KMS-11 (cell line): Measurements from ENCODE around the gene NAT10.

Source experiments
- H2AFZ ChIP-seq: fragments of 200-600 bp; sonication (generic); 2 replicates; pipeline ENCODE4 v1.6.1; 2016; ENCODE audit warnings: antibody characterized with exemption, mixed run types, low read depth
- H3K27ac ChIP-seq: fragments of 200-600 bp; sonication (generic); 2 replicates; pipeline ENCODE4 v1.6.1; 2016; ENCODE audit warnings: mild to moderate bottlenecking, mixed run types
- H3K27me3 ChIP-seq: fragments of 200-600 bp; sonication (generic); 2 replicates; pipeline ENCODE4 v1.6.1; 2017; ENCODE audit warnings: mild to moderate bottlenecking, low read depth, mixed run types, moderate library complexity; ENCODE audit not compliant: insufficient read depth
- H3K36me3 ChIP-seq: fragments of 200-600 bp; sonication (generic); 2 replicates; pipeline ENCODE4 v1.6.1; 2017; ENCODE audit warnings: mild to moderate bottlenecking, mixed run types; ENCODE audit not compliant: insufficient read depth
- H3K4me1 ChIP-seq: fragments of 200-600 bp; sonication (generic); 2 replicates; pipeline ENCODE4 v1.6.1; 2016; ENCODE audit warnings: mild to moderate bottlenecking, low read depth, mixed run types; ENCODE audit not compliant: poor library complexity, severe bottlenecking
- H3K4me2 ChIP-seq: fragments of 200-600 bp; sonication (generic); 2 replicates; pipeline ENCODE4 v1.7.0; 2016; ENCODE audit warnings: mild to moderate bottlenecking, mixed run types
- H3K4me3 ChIP-seq: fragments of 200-600 bp; sonication (generic); IDR thresholded peaks from 2 replicates; pipeline ENCODE4 v1.6.1; 2017; ENCODE audit warnings: low read depth, low read length, mixed read lengths; ENCODE audit not compliant: insufficient read depth
- H3K79me2 ChIP-seq: fragments of 200-600 bp; sonication (generic); 2 replicates; pipeline ENCODE4 v1.6.1; 2016; ENCODE audit warnings: low read depth, mixed run types; ENCODE audit not compliant: insufficient read depth
- H3K9ac ChIP-seq: fragments of 200-600 bp; sonication (generic); 2 replicates; pipeline ENCODE4 v1.6.1; 2016; ENCODE audit warnings: mild to moderate bottlenecking, mixed run types
- H4K20me1 ChIP-seq: fragments of 200-600 bp; sonication (generic); 2 replicates; pipeline ENCODE4 v1.6.1; 2016; ENCODE audit warnings: mild to moderate bottlenecking, mixed run types; ENCODE audit not compliant: insufficient read depth
- TF ChIP-seq, protein P1 (sequence below): fragments of 200-600 bp; sonication (generic); conservative IDR thresholded peaks from 2 replicates; pipeline ENCODE4 v1.6.1; 2017; ENCODE audit warnings: low read depth, mild to moderate bottlenecking, antibody characterized with exemption, low read length, moderate library complexity, mixed read lengths

NAT10 gene

GRCh38 chr11:34114014-34114413 is 8.6 kb downstream of the NAT10 start:
- peaks cover 36% of the 10 kb centered on the region for H3K36me3 ChIP-seq
- no peaks in the 10 kb centered on the region; the same call in 1 of the 2 replicates for H3K79me2 ChIP-seq
- H3K9ac ChIP-seq: no peak overlapping the region
- TF ChIP-seq, protein P1, sequence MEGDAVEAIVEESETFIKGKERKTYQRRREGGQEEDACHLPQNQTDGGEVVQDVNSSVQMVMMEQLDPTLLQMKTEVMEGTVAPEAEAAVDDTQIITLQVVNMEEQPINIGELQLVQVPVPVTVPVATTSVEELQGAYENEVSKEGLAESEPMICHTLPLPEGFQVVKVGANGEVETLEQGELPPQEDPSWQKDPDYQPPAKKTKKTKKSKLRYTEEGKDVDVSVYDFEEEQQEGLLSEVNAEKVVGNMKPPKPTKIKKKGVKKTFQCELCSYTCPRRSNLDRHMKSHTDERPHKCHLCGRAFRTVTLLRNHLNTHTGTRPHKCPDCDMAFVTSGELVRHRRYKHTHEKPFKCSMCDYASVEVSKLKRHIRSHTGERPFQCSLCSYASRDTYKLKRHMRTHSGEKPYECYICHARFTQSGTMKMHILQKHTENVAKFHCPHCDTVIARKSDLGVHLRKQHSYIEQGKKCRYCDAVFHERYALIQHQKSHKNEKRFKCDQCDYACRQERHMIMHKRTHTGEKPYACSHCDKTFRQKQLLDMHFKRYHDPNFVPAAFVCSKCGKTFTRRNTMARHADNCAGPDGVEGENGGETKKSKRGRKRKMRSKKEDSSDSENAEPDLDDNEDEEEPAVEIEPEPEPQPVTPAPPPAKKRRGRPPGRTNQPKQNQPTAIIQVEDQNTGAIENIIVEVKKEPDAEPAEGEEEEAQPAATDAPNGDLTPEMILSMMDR: no peak
- H3K4me1 ChIP-seq: no peaks in the 10 kb centered on the region
- H2AFZ ChIP-seq: no peak overlapping the region
- no peak overlapping the region for H3K4me2 ChIP-seq
- H4K20me1 ChIP-seq: no peaks in the 10 kb centered on the region
- no peaks in the 10 kb centered on the region for H3K27me3 ChIP-seq
- no peak overlapping the region for H3K4me3 ChIP-seq
- H3K27ac ChIP-seq: no peak overlapping the region

- no peak overlapping the region for H3K4me2 ChIP-seq
- no peaks in the 10 kb centered on the region for H4K20me1 ChIP-seq
- no peaks in the 10 kb centered on the region for H3K4me1 ChIP-seq
- TF ChIP-seq, protein P1: no peak
- no peaks in the 10 kb centered on the region for H3K27me3 ChIP-seq
- H2AFZ ChIP-seq: no peak overlapping the region
- no peak overlapping the region for H3K9ac ChIP-seq
- H3K4me3 ChIP-seq: no peak overlapping the region
- no peak overlapping the region for H3K27ac ChIP-seq
- H3K79me2 ChIP-seq: no peaks in the 10 kb centered on the region; the same call in 1 of the 2 replicates
- H3K36me3 ChIP-seq: peaks cover 36% of the 10 kb centered on the region
Observed at GRCh38 chr11:34114471-34114870, 9.0 kb downstream of the NAT10 start.

DNA sequence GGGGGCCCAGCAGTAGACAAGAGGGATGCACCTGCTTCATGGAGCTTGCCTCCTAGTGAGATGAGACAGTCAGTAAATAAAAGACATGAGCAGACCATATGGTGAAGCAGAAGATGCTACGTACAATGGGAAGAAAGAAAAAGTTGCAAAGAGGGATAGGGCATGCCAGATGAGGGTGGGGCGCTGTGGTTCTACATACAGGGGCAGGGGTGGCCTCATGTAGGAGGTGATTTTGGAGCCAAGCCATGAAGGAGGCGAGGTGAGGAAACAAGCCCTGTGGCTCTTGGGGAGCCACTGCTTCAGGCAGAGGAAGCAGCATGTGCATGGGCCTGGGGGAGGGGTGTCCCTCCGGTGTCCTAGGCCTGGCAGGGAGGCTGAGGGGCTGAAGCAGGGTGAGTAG is 15.2 kb downstream of the NAT10 start:
- H2AFZ ChIP-seq: no peak overlapping the region
- H3K4me1 ChIP-seq: no peaks in the 10 kb centered on the region
- H4K20me1 ChIP-seq: no peaks in the 10 kb centered on the region
- H3K4me3 ChIP-seq: no peak overlapping the region
- peaks cover 15% of the 10 kb centered on the region for H3K36me3 ChIP-seq
- H3K9ac ChIP-seq: no peak overlapping the region
- no peak overlapping the region for H3K4me2 ChIP-seq
- H3K79me2 ChIP-seq: no peaks in the 10 kb centered on the region
- H3K27ac ChIP-seq: no peak overlapping the region
- H3K27me3 ChIP-seq: no peaks in the 10 kb centered on the region
- TF ChIP-seq, protein P1: no peak

DNA sequence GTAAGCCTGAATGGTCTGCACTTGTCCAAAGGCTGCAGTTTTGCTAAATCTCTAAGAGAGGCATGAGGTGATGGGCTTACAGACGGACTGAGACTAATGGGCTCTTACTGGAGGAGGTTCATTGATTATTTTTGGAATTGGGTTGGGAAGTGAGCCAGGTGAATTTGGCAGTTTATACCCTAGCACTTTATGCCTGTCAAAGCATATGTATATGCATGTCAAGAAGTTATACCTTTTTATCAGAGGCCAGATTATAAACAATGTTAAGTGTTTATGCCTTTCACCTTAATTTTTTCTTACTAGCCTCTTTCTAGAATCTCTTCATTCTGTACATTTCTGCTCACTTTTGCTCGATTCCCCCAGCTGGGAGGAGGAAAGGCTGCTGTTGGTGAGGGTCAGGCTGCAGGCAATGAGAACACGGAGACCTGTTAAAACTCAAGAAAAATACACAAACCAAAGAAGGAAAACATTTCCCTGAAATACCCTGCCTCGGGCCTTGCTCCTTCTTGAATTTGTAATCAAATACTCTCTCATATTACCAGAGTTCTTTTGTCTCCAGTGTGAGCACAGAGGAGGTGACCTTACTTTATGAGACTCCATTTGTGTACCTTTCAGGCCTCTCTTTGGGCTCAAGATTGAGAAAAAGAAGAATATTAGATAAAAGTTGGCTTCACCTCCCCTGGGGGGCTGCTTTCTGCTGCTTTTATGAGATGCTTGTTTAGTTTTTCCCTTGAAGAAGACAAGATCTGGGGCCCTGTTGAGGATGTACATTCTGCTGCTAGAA is 19.6 kb downstream of the NAT10 start:
- Histone ChIP-seq H3K4me2 (no peak overlapping the region), H3K36me3 (peaks cover 24% of the 10 kb centered on the region; the same call in 1 of the 2 replicates), H3K27me3 (no peaks in the 10 kb centered on the region), H3K4me1 (no peaks in the 10 kb centered on the region), H3K9ac (no peak overlapping the region), H4K20me1 (no peaks in the 10 kb centered on the region), H2AFZ (no peak overlapping the region), H3K27ac (no peak overlapping the region), H3K4me3 (no peak overlapping the region), H3K79me2 (no peaks in the 10 kb centered on the region)
- TF ChIP-seq, protein P1: no peak
